Ovary (tissue), 9 donors: ENCODE data around the gene ANAPC10. TPM values are rescaled to one million over a fixed set of nuclear protein-coding genes. Genes with fewer than 3 reads are reported as not detected.

Experiments
- DNase-seq, 5 donors: peaks; one replicate each; pipeline ENCODE4 v3.0.0-alpha.2; 2019 to 2020
- H3K27ac ChIP-seq, 2 donors: fragments of 200-600 bp; one replicate each; pipeline versions ENCODE4 v1.5.1 to v1.8.0; 2019 to 2022
- H3K27me3 ChIP-seq: fragments of 200-600 bp; one replicate; pipeline ENCODE4 v1.8.0; 2022
- H3K36me3 ChIP-seq: fragments of 200-600 bp; sonication (generic); one replicate; pipeline ENCODE4 v1.5.1; 2019
- H3K4me1 ChIP-seq: one replicate; pipeline ENCODE4 v1.8.1; 2013; ENCODE audit warnings: mild to moderate bottlenecking, moderate library complexity; ENCODE audit not compliant: insufficient read depth
- H3K4me3 ChIP-seq: fragments of 200-600 bp; sonication (generic); one replicate; pipeline ENCODE4 v1.5.1; 2017
- H3K9me3 ChIP-seq, 2 donors: fragments of 200-600 bp in 1 of 2; sonication (generic) in 1 of 2; one replicate each; pipeline versions ENCODE4 v1.5.1 to v1.8.1; 2013 to 2019; ENCODE audit warnings: mild to moderate bottlenecking in 1 of 2, moderate library complexity in 1 of 2
- EP300 ChIP-seq: sonication (generic); formaldehyde crosslinking; IDR thresholded peaks from one replicate; pipeline ENCODE4 v1.6.1; 2017; ENCODE audit warnings: antibody characterized with exemption
- POLR2A ChIP-seq: fragments of 450-650 bp; IDR thresholded peaks from one replicate; pipeline ENCODE4 v1.6.1; 2017; ENCODE audit warnings: antibody characterized with exemption, mild to moderate bottlenecking, moderate library complexity
- WGBS, 3 donors: extraction: QIAGEN DNeasy Blood & Tissue Kit in 1 of 3; methylation state at CpG; one replicate each; pipeline versions ENCODE4 v1.1.5 to v1.1.7; 2013 to 2017; 5-methylcytosine and 5-hydroxymethylcytosine counted together
- intact Hi-C, 4 donors: fragments of 100-400 bp; cut with DNase I; formaldehyde crosslinking; loops; one replicate each; pipeline versions ENCODE4 v1.11.0 to v1.15.1; 2022 to 2023
- polyA plus RNA-seq, 2 donors: library from polyadenylated mRNA; stranded (reverse); fragments of 200-250 nt in 1 of 2; fragments of 350-450 nt in 1 of 2; fragmentation: Illumina TruSeq in 1 of 2; extraction: RNeasy Lipid Tissue Mini Kit (QIAGEN cat#74804) in 1 of 2; gene quantifications; one replicate each; pipeline ENCODE4 v1.2.3, GENCODE V29; 2013 to 2014
- total RNA-seq, 7 donors: library from RNA; depleted of rRNA in 2 of 7; stranded (reverse); fragments of >200 nt in 2 of 7; fragmentation: NEBNext Ultra II Directional in 3 of 7; extraction: Animal tissue kit (Norgen Biotek cat#: 25700) in 3 of 7; gene quantifications; one replicate each; pipeline versions ENCODE4 v1.1.0 to v1.2.4, GENCODE V29; 2016 to 2023
- TF ChIP-seq, protein P1 (sequence below), 3 donors: fragments of 450-650 bp in 2 of 3; fragments of 200-600 bp in 1 of 3; IDR thresholded peaks; one replicate each; pipeline versions ENCODE4 v1.5.1 to v1.8.0; 2016 to 2022; ENCODE audit warnings: antibody characterized with exemption in 3 of 3, mild to moderate bottlenecking in 1 of 3
- donor health status: DM: no; HTN: no; CAD: no; lungs with moderate emphysema.
- donor health status: DM: no; HTN: no; CAD: no.
- donor health status: Bipolar disorder and iron deficiency.
- donor health status: DM: yes; HTN: yes; CAD: no.
- donor health status: DM: no; HTN: no; CAD: no.
- donor health status: DM: yes; HTN: yes; CAD: no.

ANAPC10 gene
- total and polyA plus RNA-seq, 9 donors = 13.3 to 27.8 (median 18.9) TPM

DNA sequence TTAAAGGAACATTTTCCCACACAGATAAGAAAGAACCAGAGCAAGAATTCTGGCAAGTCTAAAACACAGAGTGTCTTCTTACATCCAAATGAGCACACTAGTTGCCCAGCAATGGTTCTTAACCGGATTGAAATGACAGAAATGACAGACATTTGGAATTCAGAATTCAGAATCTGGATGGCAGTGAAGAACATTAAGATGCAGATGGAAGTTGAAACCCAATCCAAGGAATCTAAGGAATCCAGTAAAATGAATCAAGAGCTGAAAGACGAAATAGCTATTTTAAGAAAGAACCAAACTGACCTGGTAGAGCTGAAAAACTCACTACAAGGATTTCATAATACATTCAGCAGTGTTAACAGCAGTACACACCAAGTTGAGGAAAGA is 21.5 kb downstream of the ANAPC10 start:
- no peaks in the 10 kb centered on the region for H3K4me1 ChIP-seq
- H3K27me3 ChIP-seq = no peaks in the 10 kb centered on the region
- no peak for DNase-seq
- 76 to 86% (median 82%) methylated on average over 2 of the region's 2 CpGs for WGBS, 3 donors
- intact Hi-C loops = no loop called here
- H3K9me3 ChIP-seq = no peaks in the 10 kb centered on the region
- TF ChIP-seq POLR2A (no peak), EP300 (no peak)
- TF ChIP-seq, protein P1, sequence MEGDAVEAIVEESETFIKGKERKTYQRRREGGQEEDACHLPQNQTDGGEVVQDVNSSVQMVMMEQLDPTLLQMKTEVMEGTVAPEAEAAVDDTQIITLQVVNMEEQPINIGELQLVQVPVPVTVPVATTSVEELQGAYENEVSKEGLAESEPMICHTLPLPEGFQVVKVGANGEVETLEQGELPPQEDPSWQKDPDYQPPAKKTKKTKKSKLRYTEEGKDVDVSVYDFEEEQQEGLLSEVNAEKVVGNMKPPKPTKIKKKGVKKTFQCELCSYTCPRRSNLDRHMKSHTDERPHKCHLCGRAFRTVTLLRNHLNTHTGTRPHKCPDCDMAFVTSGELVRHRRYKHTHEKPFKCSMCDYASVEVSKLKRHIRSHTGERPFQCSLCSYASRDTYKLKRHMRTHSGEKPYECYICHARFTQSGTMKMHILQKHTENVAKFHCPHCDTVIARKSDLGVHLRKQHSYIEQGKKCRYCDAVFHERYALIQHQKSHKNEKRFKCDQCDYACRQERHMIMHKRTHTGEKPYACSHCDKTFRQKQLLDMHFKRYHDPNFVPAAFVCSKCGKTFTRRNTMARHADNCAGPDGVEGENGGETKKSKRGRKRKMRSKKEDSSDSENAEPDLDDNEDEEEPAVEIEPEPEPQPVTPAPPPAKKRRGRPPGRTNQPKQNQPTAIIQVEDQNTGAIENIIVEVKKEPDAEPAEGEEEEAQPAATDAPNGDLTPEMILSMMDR (IDR thresholded peaks at IDR 0.05) = no peak
- H3K27ac ChIP-seq = no peak overlapping the region
- H3K4me3 ChIP-seq = no peak overlapping the region
- H3K36me3 ChIP-seq = no peaks in the 10 kb centered on the region

DNA sequence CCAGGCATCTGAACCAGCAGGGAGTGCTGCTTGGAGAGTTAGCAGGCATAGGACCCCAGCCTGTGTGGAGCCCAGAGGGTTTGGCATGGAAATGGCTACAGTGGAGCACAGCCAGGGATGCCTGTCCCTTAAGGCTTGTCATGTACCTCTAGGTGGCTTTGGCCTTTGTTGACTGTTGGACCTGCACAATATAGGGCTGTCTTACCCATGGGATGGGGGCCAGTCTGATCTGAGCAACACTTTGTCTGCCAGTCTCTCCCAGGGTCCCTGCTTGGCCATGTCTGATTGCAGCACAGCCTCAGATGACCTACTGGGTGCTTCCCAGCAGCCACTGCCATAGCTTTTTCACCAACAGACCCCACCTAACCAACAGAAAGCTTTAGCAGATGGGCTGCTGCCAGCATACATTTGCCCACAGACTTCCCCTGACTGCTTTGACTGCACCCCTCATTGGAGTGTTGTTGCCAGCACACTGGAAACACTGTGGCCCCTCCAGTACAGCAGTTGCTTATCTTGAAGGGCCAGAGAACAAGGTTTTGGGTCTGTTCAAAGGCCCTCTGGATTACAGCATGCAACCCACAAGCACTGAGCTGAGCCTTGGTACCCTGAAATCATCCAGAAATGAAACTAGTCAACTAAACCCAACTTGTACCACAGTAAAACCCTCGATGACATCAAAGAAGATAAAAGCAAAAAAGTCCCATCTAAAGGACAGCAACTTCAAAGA is 22.1 kb downstream of the ANAPC10 start:
- Histone ChIP-seq H3K27ac (no peak overlapping the region), H3K9me3 (no peaks in the 10 kb centered on the region), H3K4me3 (no peak overlapping the region), H3K4me1 (no peaks in the 10 kb centered on the region), H3K27me3 (no peaks in the 10 kb centered on the region), H3K36me3 (no peaks in the 10 kb centered on the region)
- intact Hi-C loops = no loop called here
- WGBS, 3 donors = 94 to 96% (median 95%) methylated on average over 1 of the region's 1 CpG
- DNase-seq = no peak
- TF ChIP-seq, protein P1 (IDR thresholded peaks at IDR 0.05) = no peak
- TF ChIP-seq EP300 = no peak
- TF ChIP-seq POLR2A = no peak

DNA sequence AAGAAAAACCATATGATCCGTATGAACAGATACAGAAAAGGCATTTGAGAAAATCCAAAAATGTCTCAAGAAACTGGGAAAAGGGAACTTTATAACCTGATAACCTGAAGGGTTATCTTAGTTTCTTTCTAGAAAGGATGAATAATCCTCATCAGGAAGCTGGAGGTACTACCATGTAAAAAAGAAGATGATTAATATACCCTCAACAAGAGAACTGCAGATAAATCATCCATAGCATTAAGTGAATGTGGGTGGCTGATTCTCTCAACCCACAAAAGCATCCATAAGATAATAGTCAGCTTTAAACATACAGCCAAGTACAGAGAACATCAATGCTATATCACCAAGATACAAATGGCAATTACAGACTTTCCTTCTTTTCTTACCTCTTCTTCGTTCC is 26.4 kb downstream of the ANAPC10 start:
- H3K4me3 ChIP-seq = no peak overlapping the region
- intact Hi-C loops = no loop called here
- H3K9me3 ChIP-seq = no peaks in the 10 kb centered on the region
- no peaks in the 10 kb centered on the region for H3K36me3 ChIP-seq
- H3K4me1 ChIP-seq = no peaks in the 10 kb centered on the region
- DNase-seq = no peak
- no peak overlapping the region for H3K27ac ChIP-seq
- TF ChIP-seq EP300 (no peak), POLR2A (no peak)
- TF ChIP-seq, protein P1 (IDR thresholded peaks at IDR 0.05) = no peak
- H3K27me3 ChIP-seq = no peaks in the 10 kb centered on the region
- 94 to 96% (median 94%) methylated on average over 2 of the region's 2 CpGs for WGBS, 3 donors

DNA sequence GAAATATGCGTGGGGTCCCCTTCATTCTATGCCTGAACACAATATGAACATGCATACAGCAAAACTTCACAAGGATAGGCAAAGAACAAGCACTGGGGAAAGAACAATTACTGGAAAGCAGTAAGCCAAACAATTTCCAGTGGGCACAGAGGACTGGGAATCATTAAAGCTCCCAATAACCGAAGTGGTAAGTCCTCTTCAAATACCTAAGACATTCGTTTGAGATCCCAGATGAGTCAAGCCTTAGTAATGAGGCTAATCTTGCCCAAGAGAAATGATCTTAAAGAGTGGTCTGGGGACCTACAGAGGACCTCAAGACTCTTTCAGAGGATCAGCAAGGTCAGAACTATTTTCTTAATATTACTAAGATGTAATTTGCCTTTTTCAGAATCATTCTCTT is 28.6 kb downstream of the ANAPC10 start:
- Histone ChIP-seq H3K27me3 (no peaks in the 10 kb centered on the region), H3K4me1 (no peaks in the 10 kb centered on the region), H3K9me3 (no peaks in the 10 kb centered on the region), H3K36me3 (no peaks in the 10 kb centered on the region), H3K27ac (no peak overlapping the region), H3K4me3 (no peak overlapping the region)
- 81 to 87% (median 84%) methylated on average over 3 of the region's 3 CpGs for WGBS, 3 donors
- no peak for DNase-seq
- intact Hi-C loops = loop anchor here in 1 of 4 donors (10.0 kb wide), 1 partner anchor 895 kb away; no protein-coding TSS in a partner anchor
- TF ChIP-seq, protein P1 (IDR thresholded peaks at IDR 0.05) = no peak
- TF ChIP-seq EP300 (no peak), POLR2A (no peak)
